CD4-positive, alpha-beta T cell treated with Interleukin-2 at 100 ng/mL for 4 hours (primary cell): ENCODE results near the gene BLOC1S1.

ENCODE experiments used
- DNase-seq: peaks from one replicate; pipeline ENCODE4 v3.0.0-alpha.2; 2020; ENCODE audit warnings: low spot score

Gene BLOC1S1

DNA sequence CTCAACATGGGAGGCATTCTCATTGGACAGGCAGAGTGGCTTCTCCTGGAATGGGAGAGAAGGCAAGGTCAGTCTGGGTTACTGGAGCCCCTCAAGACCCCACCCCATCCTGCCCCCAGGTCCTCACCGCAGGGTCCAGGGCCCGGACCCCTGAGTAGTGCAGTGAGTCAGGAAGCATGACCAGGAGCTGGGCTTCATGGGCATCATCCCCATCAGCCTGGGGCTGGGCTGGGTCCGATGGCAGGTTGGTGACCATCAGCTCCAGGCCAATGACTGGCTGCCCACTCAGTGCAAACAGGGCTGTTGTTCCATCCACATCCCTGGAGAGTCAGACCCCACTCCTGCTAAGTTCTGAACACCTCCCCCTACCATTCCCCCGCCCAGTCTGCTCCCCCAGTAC lies 21.2 kb upstream of the BLOC1S1 start:
- DNase-seq: no peak

DNA sequence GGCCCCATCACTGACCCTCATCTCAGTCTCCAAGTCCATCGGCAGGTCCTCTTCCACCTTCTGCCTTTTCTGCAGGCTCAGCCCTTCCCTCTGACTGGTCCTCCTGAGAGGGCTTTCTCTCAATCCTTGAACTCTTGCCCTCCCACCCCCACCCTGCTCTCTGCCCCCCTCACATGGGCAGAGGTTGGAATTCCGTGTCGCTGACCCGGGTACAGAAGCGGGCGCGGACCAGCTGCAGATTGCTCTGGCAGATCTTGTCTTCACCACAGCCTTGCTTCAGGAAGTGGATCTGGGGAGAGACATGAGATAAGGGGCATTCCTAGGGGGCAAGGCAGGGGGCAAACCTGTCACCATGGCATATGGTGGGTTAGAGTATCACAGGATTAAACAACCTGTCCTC lies 20.5 kb upstream of the BLOC1S1 start:
- no peak for DNase-seq

DNA sequence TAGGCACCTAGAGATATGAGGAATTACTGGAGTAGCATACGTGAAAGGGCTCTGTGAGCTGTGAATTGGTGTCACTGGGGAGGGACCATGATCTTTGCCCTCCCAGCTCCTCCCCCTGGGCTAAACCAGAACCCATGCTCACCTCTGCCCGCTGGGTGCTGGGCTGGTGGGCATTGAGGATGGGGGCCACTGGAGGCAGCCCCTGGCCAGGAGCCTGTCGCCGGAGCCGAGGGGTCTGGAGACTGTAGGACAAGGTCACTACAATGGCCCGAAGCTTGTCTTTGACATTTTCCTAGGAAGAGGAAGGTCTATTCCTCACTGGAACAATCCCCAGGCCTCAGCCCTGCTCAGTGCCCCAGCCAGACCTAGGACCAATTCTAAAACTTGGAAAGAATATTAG lies 19.7 kb upstream of the BLOC1S1 start:
- no peak for DNase-seq

DNA sequence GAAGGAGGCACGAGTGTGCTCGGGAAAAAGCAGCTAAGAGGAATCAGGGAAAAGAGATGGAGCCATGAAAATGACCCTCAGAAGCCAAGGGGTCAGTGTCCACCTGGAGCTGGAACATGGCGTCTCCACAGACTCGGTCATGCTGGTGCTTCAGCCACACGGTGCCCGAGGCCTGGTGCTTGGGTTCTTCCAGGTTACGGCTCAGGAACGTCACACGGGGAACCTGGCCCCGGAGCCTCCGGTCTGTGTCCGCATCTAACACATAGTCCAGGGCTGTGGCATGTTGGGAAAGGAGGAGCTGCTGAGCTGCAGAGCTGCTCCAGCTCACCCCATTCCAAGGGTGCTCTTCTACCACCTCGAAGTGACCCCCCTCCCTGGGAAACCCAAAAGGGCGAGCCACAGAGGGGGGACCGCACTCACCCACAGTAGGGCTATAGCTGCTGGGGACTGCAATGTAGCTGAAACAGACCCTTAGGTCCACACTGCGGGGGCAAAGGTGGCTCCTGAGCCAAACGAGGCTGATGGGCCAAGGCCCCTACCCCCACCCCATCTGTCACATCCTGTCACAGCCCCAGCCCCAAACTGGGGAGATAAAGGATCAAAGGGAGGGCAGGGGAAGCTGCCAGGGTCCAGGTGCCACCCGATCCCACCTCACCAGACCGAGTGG lies 18.9 kb upstream of the BLOC1S1 start:
- no peak for DNase-seq

DNA sequence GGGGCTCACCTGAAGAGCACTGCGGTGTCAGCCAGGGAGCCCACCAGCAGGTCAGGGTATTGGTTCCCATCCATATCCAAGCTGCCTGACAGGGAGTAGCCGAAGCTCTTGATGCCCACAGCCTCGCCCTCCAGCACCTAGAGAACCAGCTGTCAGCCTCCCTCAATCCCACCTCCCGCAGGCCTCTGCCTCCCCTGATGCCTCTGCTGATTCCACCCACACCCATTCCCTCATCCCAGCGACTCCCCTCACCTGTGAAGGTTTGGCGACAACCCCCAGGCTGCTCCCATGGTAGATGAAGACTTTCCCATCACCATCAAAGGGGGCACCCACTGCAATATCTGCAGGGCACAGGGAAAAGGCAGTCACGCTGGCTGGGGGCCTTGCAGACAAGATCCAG lies 18.2 kb upstream of the BLOC1S1 start:
- DNase-seq: no peak

DNA sequence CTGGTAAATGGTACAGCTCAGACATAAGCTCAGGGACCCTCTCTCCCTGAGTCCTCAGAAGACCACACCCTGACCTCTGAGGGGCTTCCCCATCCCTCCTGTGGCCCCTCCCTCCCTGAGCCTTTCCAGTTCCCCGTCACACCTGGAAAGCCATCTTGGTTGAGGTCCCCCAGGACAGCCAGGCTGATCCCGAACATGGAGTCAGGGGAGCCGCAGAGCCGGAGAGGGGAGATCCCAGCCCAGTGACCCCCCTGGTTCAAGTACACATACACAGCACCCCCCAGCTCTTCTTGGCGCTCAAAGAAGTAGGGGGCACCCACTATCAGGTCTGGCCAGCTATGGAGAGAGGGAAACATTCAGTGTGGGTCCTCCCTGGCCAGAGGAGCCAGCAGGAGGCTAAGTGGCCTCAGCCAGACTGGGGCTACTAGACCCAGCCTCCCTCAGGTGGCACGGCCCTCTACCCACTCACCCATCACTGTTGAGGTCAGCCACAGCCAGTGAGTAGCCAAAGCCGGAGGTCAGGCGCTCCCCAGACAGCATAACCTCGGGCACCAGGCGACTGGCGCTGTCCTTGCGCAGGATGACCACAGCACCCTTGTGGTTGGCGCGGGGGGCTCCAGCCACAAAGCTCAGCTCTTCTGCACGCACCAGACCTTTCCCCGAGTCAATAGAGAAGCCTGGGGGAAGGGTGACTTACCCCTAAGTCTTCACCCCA lies 17.4 kb upstream of the BLOC1S1 start:
- DNase-seq: no peak

DNA sequence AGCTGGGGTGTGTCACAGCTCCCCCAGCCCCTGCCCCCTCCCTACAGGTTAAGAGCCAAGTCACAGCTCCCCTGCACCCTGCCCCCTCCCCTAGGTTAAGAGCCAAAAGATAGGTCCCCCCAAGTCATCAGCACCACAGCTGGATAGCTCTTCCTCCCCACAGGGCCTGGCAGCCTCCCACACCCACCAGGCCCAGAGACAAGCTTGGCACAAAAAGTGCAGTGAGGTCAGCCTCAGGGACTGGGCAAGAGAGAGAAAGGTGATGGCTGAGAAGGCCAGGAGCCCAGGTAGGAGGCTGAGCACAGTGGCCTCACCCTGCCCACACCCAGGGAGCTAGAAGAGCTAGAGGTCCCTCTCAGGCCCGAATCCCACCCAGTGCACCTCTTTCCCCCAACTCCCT lies 16.9 kb upstream of the BLOC1S1 start:
- DNase-seq: no peak

DNA sequence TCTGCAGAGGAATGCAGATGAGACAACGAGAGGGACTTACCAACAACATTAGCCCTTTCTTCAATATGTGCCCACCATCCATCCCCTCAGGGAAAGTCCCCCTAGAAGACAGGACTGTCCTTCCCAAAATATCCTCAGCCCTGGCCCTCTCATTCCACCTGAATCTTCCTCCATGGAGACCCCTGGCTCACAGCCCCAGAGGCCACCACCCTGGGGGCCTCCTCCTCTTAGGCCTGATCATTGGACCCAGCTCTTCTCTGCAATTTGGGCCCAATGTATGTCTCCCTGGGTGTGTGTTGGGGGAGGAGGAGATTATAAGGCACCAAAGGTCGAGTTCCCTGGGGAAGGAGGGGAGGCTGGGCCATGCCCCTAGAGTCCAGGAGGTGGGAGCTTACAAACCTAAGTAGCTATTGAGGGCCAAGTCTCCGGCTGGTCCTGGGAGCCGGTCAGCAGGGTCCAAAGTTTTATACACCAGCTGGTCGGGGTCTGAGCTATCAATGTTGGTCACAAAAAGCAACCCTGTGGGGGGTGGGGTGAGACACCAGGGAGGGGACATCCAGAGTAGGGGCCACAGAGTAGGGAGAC lies 16.3 kb upstream of the BLOC1S1 start:
- no peak for DNase-seq

DNA sequence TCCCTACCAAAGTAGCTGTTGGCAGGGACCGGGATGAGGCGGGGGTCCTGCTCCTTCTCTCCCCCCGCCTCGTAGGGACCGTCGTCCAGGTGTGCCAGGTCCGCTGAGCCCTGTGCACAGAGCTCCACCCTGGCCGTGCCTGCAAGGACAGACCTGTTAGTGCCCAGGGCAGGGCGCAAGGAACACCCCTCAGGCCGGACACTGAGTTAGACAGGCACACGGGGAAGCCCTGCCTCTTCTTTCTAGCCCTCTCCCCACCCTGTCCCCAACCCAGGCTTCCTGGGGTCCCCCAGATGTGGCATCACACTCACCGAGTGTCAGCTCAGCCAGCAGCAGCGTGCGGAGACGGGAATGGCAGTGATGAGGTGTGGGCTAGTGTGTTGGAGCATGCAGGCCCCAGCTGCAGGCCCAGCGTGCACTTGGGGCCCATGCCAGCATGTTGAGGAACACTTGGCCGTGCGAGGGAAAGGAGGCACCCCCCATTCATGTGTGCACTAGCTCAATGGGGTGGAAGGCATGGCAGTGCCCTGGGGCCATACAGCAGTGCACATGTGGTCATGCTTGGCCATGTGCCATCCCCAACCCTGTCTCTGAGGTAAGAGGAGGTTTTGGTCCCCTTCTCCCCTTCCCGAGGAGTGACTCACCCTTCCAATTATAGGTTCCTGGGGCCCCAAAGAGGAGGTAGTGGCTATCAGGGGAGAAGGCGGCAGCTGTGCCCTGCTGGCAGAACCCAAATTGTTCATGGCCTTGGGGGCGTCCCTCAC lies 15.4 kb upstream of the BLOC1S1 start:
- DNase-seq: no peak

DNA sequence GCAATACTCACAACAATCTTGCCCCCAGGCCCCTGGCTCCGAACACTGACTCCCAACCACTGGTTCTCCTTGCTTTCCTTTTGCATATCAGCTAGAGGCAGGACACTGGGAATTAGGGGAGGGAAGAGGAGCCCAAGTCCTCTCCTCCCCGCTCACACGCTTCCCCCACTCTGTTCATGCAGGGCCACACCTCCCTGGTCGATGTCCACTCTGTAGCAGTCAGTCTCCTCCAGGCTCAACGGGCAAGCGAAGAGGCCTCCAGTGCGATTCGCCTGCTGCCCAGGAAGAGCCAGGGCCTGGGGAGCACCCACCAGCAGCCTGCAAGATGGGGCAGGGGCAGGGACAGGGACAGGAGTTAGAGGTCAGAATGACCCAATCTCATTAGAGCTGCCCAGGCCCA lies 13.0 kb upstream of the BLOC1S1 start:
- no peak for DNase-seq

DNA sequence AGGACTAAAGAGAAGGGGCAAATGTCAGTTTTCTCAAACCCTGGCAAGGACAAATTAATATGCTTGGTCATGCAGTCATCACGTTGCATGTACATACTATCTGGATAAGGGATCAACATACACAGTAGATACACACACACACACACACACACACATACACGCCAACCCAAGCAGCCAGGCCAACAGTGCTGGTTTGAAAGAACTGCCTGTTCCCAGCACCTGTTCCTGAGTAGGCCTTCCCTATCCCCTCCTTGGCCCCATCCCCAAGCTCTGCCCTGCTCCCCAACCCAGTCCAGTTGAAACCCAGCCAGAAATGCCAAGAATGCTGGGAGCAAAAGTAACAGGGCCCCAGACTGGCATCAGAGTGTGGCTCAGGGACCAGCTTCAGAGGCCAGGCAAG lies 12.6 kb upstream of the BLOC1S1 start:
- no peak for DNase-seq

DNA sequence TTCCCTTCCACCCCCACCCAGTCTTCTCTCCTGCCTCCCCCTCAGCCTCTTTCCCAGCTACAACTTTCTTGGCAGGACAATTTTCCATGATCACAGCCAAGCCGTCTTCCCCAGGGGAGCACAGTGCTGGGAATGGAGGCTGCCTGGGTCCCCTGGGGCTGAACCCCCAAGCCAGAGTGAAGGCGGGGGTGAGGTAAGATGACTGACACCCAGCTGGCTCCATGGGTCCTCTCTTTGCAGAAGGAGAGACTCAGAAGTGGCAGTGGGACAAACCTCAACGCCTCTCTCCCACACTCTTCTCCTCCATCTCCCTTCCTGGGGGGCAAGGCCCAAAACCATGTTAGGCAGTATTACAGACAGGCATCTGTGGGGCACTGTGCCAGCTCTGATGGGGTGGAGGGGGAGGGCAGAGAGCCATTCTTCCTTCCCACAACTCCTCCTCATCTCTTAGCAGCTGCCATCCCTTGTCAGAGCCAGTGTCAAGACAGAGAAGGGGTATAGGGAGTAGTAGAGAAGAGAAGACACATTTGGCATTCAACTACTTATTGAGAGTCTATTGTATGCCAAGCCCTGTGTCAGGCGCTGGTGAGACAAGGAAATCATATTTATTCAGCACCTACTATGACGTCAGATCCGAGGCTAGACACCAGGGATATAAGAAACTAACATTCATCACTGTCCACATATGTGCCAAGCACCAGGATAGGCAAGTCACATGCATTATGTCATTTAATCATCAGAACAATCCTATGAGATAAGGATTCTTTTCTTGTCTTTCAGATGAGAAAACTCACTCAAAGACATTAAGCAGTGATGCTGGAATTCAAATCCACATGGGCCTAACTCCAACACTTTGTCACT lies 11.7 kb upstream of the BLOC1S1 start:
- no peak for DNase-seq

DNA sequence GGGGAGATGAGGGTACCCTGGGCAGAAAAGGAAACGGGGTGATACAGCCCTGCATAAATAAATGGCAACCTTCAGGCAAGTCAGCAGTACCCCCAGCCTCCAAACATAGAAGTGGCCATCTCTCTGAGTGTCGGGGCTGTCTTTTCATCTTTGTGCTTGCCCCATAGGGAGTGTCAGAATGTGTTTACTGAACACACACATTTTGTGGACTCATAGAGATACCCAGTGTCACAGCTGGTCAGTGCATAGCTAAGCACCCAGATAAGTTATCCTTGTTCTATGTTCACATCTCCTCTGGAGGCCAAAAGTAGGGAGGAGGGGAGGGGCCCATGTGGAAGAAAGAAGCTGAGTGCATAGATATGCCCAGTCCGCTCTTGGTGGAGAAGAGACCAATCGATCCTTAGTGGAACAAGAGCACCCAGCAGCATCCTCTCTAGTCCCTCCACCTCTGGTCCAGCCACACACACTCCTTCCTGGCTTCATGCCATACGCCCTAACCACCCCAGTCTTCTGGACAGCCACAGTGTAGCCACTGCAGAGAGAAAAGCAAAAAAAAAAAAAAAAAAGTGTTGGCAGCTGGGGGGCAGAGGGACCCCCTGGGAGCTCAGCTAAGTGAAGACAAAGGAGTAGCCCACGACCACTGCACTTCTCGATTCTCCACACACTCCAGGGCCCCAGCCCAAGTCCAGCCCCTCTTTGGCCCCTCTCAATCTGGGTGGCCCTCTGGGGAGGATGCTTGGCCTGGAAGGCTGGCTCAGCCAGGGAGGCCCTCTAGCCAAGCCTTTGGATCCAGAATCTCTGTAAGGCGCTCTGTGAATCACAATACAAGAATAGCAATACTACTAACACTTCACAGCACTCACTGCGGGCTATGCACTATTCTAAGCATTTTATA lies 10.8 kb upstream of the BLOC1S1 start:
- no peak for DNase-seq

DNA sequence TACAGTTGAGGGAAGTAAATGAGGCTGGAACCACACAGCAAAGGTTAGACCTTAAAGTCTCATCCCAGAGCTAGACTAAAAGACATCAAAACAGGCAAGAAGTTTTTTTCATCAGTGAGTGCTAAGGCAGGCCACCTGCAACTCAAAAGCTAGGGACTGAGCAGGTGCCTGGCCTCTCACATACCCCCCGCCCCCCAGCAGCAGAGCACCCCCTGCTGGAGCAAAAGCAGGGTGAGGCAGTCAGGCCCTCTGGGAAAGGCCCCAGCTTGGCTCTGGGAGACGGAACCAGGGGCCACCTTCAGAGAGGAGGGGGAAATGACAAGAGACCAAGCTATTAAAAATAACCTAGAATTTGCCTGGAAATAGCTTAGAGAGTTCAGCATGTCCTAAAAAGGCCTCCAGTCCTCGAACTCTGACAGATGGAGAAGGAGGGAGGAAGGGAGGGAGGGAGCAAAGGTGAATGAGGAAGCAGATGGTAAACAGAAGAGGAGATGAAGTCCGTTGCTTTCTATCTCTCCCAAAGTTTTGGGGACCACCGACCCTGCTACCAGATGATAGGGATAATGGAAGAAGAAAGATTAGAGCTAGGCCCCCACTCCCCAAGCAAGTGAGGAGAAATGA lies 10.0 kb upstream of the BLOC1S1 start:
- no peak for DNase-seq

DNA sequence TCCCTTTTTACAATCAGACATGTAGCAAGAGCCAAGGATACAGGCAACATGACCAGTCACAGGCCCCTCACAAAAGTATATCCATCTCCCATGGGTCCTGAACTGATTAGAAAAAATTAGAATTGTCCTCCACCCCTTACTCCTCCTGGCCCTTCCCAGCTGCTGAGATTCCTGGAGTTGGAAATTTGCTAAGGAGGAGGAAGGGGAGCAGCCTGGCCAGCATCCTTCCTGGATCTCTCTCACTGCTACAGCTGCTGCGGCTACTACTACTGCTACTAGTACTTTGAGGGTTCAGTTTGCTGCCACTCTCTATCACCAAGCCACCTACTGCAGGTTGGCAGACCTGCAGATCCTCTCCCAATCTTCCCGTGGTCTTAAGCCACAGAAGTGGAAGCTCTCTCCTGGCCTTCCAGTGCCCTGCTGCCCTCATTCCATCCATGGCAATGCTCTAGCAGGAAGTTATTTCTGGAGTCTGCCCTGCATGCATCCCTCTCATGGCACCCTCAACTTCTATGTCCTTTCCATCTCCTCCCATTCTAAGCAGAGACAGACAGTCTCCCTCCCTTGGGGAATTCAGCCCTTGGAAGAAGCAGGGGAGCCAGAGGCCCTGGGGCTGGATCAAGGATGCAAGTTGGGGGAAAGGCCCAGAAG lies 9.2 kb upstream of the BLOC1S1 start:
- no peak for DNase-seq

DNA sequence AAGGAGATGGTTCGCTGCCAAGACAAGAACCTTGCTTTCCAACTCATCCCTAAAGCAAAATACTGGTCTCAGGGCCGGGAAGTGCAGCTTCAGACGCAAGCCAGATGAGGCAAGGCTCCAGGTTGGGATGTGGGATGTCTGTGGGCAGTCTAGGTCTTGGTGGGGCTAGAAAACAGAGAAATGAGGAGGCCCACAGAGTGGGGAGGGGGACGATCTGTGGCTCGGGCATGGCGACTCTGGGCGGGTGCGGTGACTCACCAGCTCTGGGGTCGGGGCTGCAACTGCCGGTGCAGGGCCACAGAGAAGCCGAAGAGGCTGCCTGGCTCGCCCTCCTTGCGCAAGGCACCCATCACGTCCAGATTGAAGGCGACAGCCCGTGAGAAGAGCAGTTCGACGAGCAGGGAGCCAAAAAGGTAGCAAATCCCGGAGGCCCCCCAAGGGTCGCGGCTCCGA lies 8.6 kb upstream of the BLOC1S1 start:
- DNase-seq: no peak

DNA sequence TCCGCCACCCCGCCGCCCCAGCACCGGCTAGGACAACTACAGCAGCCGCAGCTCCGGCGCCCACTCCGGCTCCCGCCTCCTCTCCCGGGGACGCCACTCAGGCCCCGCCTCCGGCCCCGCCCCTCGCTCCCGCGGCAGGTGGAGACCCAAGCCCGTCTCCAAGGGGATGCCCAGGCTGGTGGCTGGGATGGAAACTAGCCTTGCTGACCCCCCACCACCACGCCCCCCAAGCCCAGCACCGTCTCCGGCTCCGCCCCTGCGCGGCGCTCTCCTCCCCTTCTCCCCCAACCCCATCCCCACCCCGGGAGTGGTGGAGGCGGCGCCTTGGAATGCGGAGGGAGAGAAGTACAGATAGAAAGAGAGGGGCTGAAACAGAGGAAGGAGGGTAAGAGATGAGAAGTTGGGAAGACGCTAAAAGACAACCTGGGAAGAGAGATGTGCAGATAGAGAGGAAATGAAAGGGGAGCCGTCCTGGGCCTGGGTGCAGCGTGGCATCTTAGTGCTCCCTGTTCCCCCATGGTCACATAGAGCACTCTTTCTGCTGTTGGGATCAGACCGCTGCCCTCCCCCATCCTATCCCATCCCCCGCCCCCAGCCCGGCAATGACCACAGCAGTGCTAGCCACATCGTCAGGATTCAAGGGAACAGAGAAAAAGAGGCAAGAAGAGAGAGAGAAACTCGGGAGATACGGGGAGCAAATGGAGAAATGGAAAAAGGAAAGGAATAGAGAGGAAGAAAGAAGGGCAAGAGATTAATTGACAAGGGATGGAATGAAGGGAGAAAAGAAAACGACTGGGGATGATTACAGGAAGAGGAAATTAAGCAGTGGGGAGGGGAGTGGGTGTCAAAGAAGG lies 7.8 kb upstream of the BLOC1S1 start, which contains the start of gene ITGA7:
TSS of gene ITGA7 (minus strand) at position 64 of the 854 bp plus-strand sequence. CDS start 222 bp downstream, outside the sequence.
- DNase-seq: peak; percentile 37

DNA sequence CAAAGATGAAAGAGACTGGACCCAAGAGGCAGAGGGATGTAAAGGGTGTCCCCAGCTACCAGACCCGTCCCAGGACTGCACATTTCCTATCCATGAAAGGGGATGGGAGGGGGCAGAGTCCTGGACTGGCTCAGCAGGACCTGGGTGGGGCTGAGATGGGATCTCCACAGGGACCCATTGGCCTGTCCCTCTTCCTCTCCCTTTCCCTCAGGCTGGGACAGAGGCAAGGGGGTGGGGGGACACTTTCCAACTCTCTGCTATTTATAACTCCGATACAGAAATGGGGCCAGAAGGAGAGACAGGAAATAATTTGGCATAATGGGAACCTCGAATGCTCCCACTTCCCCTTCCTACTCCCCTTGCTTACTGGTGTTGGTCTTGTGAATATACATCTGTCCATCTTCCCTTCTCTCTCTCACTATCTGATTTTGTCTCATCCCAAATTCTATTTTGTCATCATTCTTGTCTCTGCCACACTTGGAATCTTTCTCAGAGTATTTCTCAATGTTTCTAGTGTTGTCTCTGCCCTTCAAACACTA lies 7.1 kb upstream of the BLOC1S1 start:
- no peak for DNase-seq
